ENCODE measurements around the gene MON1A.

MON1A gene

GRCh38 chr3:49876567-49876966 lies 53.0 kb downstream of the MON1A start:
- H3K9ac ChIP-seq (ENCODE audit: low read depth in 1 of 2, low read length in 2 of 2) = no peak overlapping the region
- H3K27me3 ChIP-seq (ENCODE audit: control insufficient read depth in 2 of 2, insufficient read depth in 2 of 2, low read length in 2 of 2) = no peaks in the 10 kb centered on the region
- no peaks in the 10 kb centered on the region for H3K9me3 ChIP-seq (ENCODE audit: control insufficient read depth in 2 of 2, low read length in 2 of 2)
- no peak overlapping the region for H3K4me3 ChIP-seq (ENCODE audit: low read length in 2 of 2)
- H3K4me1 ChIP-seq (ENCODE audit: control insufficient read depth in 2 of 2, insufficient read depth in 2 of 2, low read length in 2 of 2) = peaks cover 18 to 20% of the 10 kb centered on the region in 2 donors
- no peaks in the 10 kb centered on the region for H3K36me3 ChIP-seq (ENCODE audit: control insufficient read depth in 2 of 2, insufficient read depth in 2 of 2, low read length in 2 of 2)
- H3K27ac ChIP-seq (ENCODE audit: low read depth in 2 of 2, low read length in 2 of 2) = no peak overlapping the region

GRCh38 chr3:49873623-49874022 lies 56.0 kb downstream of the MON1A start:
- Histone ChIP-seq H3K4me3 (ENCODE audit: low read length in 2 of 2) (peak overlapping the region in 1 of 2 donors; percentile 19), H3K27ac (ENCODE audit: low read depth in 2 of 2, low read length in 2 of 2) (peak overlapping the region; percentile 66 to 68), H3K27me3 (ENCODE audit: control insufficient read depth in 2 of 2, insufficient read depth in 2 of 2, low read length in 2 of 2) (peaks cover 7 to 18% of the 10 kb centered on the region in 2 donors), H3K9me3 (ENCODE audit: control insufficient read depth in 2 of 2, low read length in 2 of 2) (no peaks in the 10 kb centered on the region), H3K4me1 (ENCODE audit: control insufficient read depth in 2 of 2, insufficient read depth in 2 of 2, low read length in 2 of 2) (peaks cover 14 to 17% of the 10 kb centered on the region in 2 donors), H3K9ac (ENCODE audit: low read depth in 1 of 2, low read length in 2 of 2) (peak overlapping the region in 1 of 2 donors; percentile 18), H3K36me3 (ENCODE audit: control insufficient read depth in 2 of 2, insufficient read depth in 2 of 2, low read length in 2 of 2) (no peaks in the 10 kb centered on the region)

- peaks cover 14 to 17% of the 10 kb centered on the region in 2 donors for H3K4me1 ChIP-seq (ENCODE audit: control insufficient read depth in 2 of 2, insufficient read depth in 2 of 2, low read length in 2 of 2)
- H3K4me3 ChIP-seq (ENCODE audit: low read length in 2 of 2) = no peak overlapping the region
- H3K9me3 ChIP-seq (ENCODE audit: control insufficient read depth in 2 of 2, low read length in 2 of 2) = no peaks in the 10 kb centered on the region
- no peaks in the 10 kb centered on the region for H3K36me3 ChIP-seq (ENCODE audit: control insufficient read depth in 2 of 2, insufficient read depth in 2 of 2, low read length in 2 of 2)
- H3K9ac ChIP-seq (ENCODE audit: low read depth in 1 of 2, low read length in 2 of 2) = no peak overlapping the region
- H3K27me3 ChIP-seq (ENCODE audit: control insufficient read depth in 2 of 2, insufficient read depth in 2 of 2, low read length in 2 of 2) = peaks cover 14 to 22% of the 10 kb centered on the region in 2 donors
- peak overlapping the region; percentile 66 to 68 for H3K27ac ChIP-seq (ENCODE audit: low read depth in 2 of 2, low read length in 2 of 2)
These were observed 56.8 kb downstream of the MON1A start for GRCh38 chr3:49872801-49873281.

DNA sequence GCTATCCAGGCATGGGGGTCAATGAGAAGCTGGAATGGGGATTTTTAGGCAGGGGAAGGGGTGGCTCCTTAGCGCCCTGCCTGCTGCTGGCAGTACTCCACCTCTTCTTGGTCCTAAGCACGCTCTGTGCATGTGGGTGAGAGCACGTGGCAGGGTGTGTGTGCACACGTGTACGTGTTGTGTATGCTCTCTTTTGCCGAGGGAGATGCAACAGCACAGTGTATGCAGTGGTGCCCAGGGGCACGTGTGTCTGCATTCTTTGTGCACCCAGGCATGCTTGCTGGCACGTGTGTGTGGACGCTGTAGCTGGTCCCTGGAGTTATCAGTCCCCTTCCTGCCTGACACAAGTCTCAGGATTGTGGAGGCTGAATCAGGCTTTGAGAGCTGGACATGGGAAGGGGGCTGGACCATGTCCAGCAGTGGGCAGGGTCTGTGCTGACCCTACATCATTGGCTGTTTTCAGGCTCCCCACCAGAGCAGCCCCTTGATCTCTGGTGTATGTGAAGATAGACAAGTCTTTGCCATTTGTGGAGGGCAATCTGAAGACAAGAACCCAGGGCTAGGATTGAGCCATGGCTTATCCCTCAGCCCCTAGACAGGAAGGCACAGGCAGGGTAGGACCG lies 58.0 kb downstream of the MON1A start:
- no peak overlapping the region for H3K27ac ChIP-seq (ENCODE audit: low read depth in 2 of 2, low read length in 2 of 2)
- H3K9ac ChIP-seq (ENCODE audit: low read depth in 1 of 2, low read length in 2 of 2) = no peak overlapping the region
- H3K36me3 ChIP-seq (ENCODE audit: control insufficient read depth in 2 of 2, insufficient read depth in 2 of 2, low read length in 2 of 2) = no peaks in the 10 kb centered on the region
- no peak overlapping the region for H3K4me3 ChIP-seq (ENCODE audit: low read length in 2 of 2)
- no peaks in the 10 kb centered on the region for H3K9me3 ChIP-seq (ENCODE audit: control insufficient read depth in 2 of 2, low read length in 2 of 2)
- peaks cover 14 to 17% of the 10 kb centered on the region in 2 donors for H3K4me1 ChIP-seq (ENCODE audit: control insufficient read depth in 2 of 2, insufficient read depth in 2 of 2, low read length in 2 of 2)
- H3K27me3 ChIP-seq (ENCODE audit: control insufficient read depth in 2 of 2, insufficient read depth in 2 of 2, low read length in 2 of 2) = peaks cover 17 to 24% of the 10 kb centered on the region in 2 donors

- no peak within 1 kb of the TSS for H3K27ac ChIP-seq (ENCODE audit: low read depth in 2 of 2, low read length in 2 of 2)
- peaks cover 17 to 32% of the 10 kb centered on the region in 2 donors for H3K27me3 ChIP-seq (ENCODE audit: control insufficient read depth in 2 of 2, insufficient read depth in 2 of 2, low read length in 2 of 2)
- H3K9ac ChIP-seq (ENCODE audit: low read depth in 1 of 2, low read length in 2 of 2) = peak within 1 kb of the TSS in 1 of 2 donors; percentile 2
- H3K9me3 ChIP-seq (ENCODE audit: control insufficient read depth in 2 of 2, low read length in 2 of 2) = no peaks in the 10 kb centered on the region
- peaks cover 14 to 17% of the 10 kb centered on the region in 2 donors for H3K4me1 ChIP-seq (ENCODE audit: control insufficient read depth in 2 of 2, insufficient read depth in 2 of 2, low read length in 2 of 2)
- H3K36me3 ChIP-seq (ENCODE audit: control insufficient read depth in 2 of 2, insufficient read depth in 2 of 2, low read length in 2 of 2) = no peaks in the 10 kb centered on the region
- H3K4me3 ChIP-seq (ENCODE audit: low read length in 2 of 2) = peak within 1 kb of the TSS; percentile 20 to 39
These were observed 60.0 kb downstream of the MON1A start, which contains the start of gene CAMKV for GRCh38 chr3:49869525-49870126. Gene CAMKV (minus strand): TSS chr3:49869906. CDS start chr3:49862388, 7,518 bp downstream.

DNA sequence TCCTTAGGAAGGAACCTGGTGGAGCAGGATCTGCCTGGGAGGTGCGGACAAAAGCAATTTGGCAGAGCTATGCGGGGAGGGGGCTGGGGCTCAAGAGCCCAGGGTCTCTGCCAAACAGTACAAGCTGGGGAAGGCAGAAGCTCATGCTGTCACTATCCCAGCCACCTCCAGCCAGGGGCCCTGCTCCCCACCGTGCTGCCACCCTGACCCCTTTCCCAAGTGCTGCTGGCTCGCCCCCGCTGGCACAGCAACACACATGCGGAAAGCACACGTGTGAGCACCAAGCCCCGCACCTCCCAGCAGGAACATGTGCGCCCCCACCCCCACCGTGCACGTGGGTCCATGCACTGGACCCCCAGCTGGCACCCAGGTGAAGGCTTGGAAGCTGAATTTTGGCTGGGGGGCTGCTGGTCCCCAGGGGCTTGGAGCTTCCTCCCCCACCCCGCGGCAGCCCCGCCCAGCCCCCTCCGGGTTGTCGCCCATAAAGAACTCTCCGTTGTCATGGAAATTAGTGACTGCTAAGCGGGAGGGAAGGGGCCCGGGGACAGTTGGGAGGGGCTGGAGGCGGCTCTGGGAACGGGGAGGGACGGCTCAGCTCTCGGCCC lies 60.6 kb downstream of the MON1A start:
- no peak overlapping the region for H3K27ac ChIP-seq (ENCODE audit: low read depth in 2 of 2, low read length in 2 of 2)
- H3K36me3 ChIP-seq (ENCODE audit: control insufficient read depth in 2 of 2, insufficient read depth in 2 of 2, low read length in 2 of 2) = no peaks in the 10 kb centered on the region
- H3K27me3 ChIP-seq (ENCODE audit: control insufficient read depth in 2 of 2, insufficient read depth in 2 of 2, low read length in 2 of 2) = peaks cover 17 to 36% of the 10 kb centered on the region in 2 donors
- no peak overlapping the region for H3K9ac ChIP-seq (ENCODE audit: low read depth in 1 of 2, low read length in 2 of 2)
- H3K9me3 ChIP-seq (ENCODE audit: control insufficient read depth in 2 of 2, low read length in 2 of 2) = no peaks in the 10 kb centered on the region
- peaks cover 9 to 15% of the 10 kb centered on the region in 2 donors for H3K4me1 ChIP-seq (ENCODE audit: control insufficient read depth in 2 of 2, insufficient read depth in 2 of 2, low read length in 2 of 2)
- H3K4me3 ChIP-seq (ENCODE audit: low read length in 2 of 2) = no peak overlapping the region

GRCh38 chr3:49867871-49868321 lies 61.7 kb downstream of the MON1A start:
- H3K27me3 ChIP-seq (ENCODE audit: control insufficient read depth in 2 of 2, insufficient read depth in 2 of 2, low read length in 2 of 2) = peaks cover 17 to 36% of the 10 kb centered on the region in 2 donors

GRCh38 chr3:49867400-49867799 lies 62.2 kb downstream of the MON1A start:
- Histone ChIP-seq H3K27me3 (ENCODE audit: control insufficient read depth in 2 of 2, insufficient read depth in 2 of 2, low read length in 2 of 2) (peaks cover 17 to 36% of the 10 kb centered on the region in 2 donors), H3K4me3 (ENCODE audit: low read length in 2 of 2) (no peak overlapping the region)

More at GRCh38 chr3:49867871-49868321, 61.7 kb downstream of the MON1A start:
- Histone ChIP-seq H3K4me1 (ENCODE audit: control insufficient read depth in 2 of 2, insufficient read depth in 2 of 2, low read length in 2 of 2) (peaks cover 3 to 4% of the 10 kb centered on the region in 2 donors), H3K9ac (ENCODE audit: low read depth in 1 of 2, low read length in 2 of 2) (no peak overlapping the region), H3K4me3 (ENCODE audit: low read length in 2 of 2) (no peak overlapping the region), H3K9me3 (ENCODE audit: control insufficient read depth in 2 of 2, low read length in 2 of 2) (no peaks in the 10 kb centered on the region), H3K36me3 (ENCODE audit: control insufficient read depth in 2 of 2, insufficient read depth in 2 of 2, low read length in 2 of 2) (no peaks in the 10 kb centered on the region), H3K27ac (ENCODE audit: low read depth in 2 of 2, low read length in 2 of 2) (no peak overlapping the region)

DNA sequence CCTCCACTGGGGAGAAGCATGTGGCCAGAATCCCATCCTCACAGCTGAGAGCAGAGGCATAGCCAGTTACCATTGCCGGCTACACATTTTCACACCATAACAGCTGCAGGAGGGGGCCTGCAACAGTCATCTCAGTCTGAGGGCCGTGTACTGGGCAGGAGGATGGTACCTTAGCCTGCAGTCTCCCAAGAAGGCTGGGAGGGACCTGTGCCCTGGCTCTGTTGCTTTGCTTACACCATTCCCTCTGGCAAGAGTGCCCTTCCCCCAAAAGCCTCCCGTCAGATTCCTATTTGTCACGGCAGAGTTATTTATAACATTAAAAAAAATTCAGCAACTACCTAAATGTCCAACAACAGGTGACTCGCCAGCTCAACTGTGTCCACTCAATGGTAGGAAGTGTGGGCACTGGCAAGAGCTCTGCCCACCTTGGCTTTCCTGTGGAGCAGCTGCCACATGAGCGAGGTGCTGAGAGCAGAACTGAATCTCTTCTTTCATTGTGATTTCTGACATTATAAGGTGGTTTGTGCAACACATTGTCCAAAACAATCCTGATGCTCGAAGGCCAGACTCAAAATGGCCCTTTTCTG lies 64.3 kb downstream of the MON1A start:
- no peak overlapping the region for H3K27ac ChIP-seq (ENCODE audit: low read depth in 2 of 2, low read length in 2 of 2)
- no peaks in the 10 kb centered on the region for H3K9me3 ChIP-seq (ENCODE audit: control insufficient read depth in 2 of 2, low read length in 2 of 2)
- peaks cover 17 to 27% of the 10 kb centered on the region in 2 donors for H3K27me3 ChIP-seq (ENCODE audit: control insufficient read depth in 2 of 2, insufficient read depth in 2 of 2, low read length in 2 of 2)
- H3K4me1 ChIP-seq (ENCODE audit: control insufficient read depth in 2 of 2, insufficient read depth in 2 of 2, low read length in 2 of 2) = no peaks in the 10 kb centered on the region
- H3K9ac ChIP-seq (ENCODE audit: low read depth in 1 of 2, low read length in 2 of 2) = no peak overlapping the region
- no peaks in the 10 kb centered on the region for H3K36me3 ChIP-seq (ENCODE audit: control insufficient read depth in 2 of 2, insufficient read depth in 2 of 2, low read length in 2 of 2)
- H3K4me3 ChIP-seq (ENCODE audit: low read length in 2 of 2) = no peak overlapping the region

More at GRCh38 chr3:49867400-49867799, 62.2 kb downstream of the MON1A start:
- no peaks in the 10 kb centered on the region for H3K36me3 ChIP-seq (ENCODE audit: control insufficient read depth in 2 of 2, insufficient read depth in 2 of 2, low read length in 2 of 2)
- H3K4me1 ChIP-seq (ENCODE audit: control insufficient read depth in 2 of 2, insufficient read depth in 2 of 2, low read length in 2 of 2) = no peaks in the 10 kb centered on the region
- H3K9ac ChIP-seq (ENCODE audit: low read depth in 1 of 2, low read length in 2 of 2) = no peak overlapping the region
- no peaks in the 10 kb centered on the region for H3K9me3 ChIP-seq (ENCODE audit: control insufficient read depth in 2 of 2, low read length in 2 of 2)
- H3K27ac ChIP-seq (ENCODE audit: low read depth in 2 of 2, low read length in 2 of 2) = no peak overlapping the region

All from mucosa of rectum (tissue), 2 donors.